HG02970 (cell line): ENCODE data around the gene KCNQ1.

Experiments used
- ATAC-seq: cut with Tn5 transposase; IDR thresholded peaks from one replicate; pipeline ENCODE4 v1.9.1; 2021; ENCODE audit warnings: mild to moderate bottlenecking, moderate library complexity, moderate number of reproducible peaks; ENCODE audit not compliant: unreplicated experiment, low FRiP score

The KCNQ1 gene

GRCh38 chr11:2459016-2459725, 14.4 kb downstream of the KCNQ1 start:
- ATAC-seq, result no peak

- no peak for ATAC-seq
Observed at GRCh38 chr11:2459796-2460531, 15.2 kb downstream of the KCNQ1 start.

GRCh38 chr11:2460540-2461252, 15.9 kb downstream of the KCNQ1 start:
- no peak for ATAC-seq

- ATAC-seq, result no peak
Observed at GRCh38 chr11:2461253-2461955, 16.6 kb downstream of the KCNQ1 start.

- no peak for ATAC-seq
Observed at GRCh38 chr11:2461956-2462542, 17.2 kb downstream of the KCNQ1 start.

GRCh38 chr11:2462543-2462985, 17.8 kb downstream of the KCNQ1 start:
- ATAC-seq, result no peak

- no peak for ATAC-seq
Observed at GRCh38 chr11:2462986-2463765, 18.4 kb downstream of the KCNQ1 start.

- no peak for ATAC-seq
Observed at GRCh38 chr11:2463766-2464277, 19.0 kb downstream of the KCNQ1 start.

GRCh38 chr11:2464451-2465165, 19.8 kb downstream of the KCNQ1 start:
- ATAC-seq, result no peak

- ATAC-seq, result no peak
Observed at GRCh38 chr11:2465202-2466068, 20.6 kb downstream of the KCNQ1 start.

GRCh38 chr11:2466069-2466801, 21.4 kb downstream of the KCNQ1 start:
- no peak for ATAC-seq

- ATAC-seq, result no peak
Observed at GRCh38 chr11:2466869-2467694, 22.3 kb downstream of the KCNQ1 start.

- ATAC-seq, result no peak
Observed at GRCh38 chr11:2467695-2468055, 22.9 kb downstream of the KCNQ1 start.

- no peak for ATAC-seq
Observed at GRCh38 chr11:2468363-2469235, 23.8 kb downstream of the KCNQ1 start.

GRCh38 chr11:2470495-2470894, 25.7 kb downstream of the KCNQ1 start:
- no peak for ATAC-seq
